ENCODE results near the gene SEMA5B.

The SEMA5B gene

GRCh38 chr3:122996038-122996580, 31.5 kb downstream of the SEMA5B start:
- DNase-seq (ENCODE audit: low spot score) = no peak
- TF ChIP-seq CTCF (IDR thresholded peaks at IDR 0.05; ENCODE audit: extremely low read depth, missing control alignments) = no peak

- TF ChIP-seq CTCF (IDR thresholded peaks at IDR 0.05; ENCODE audit: extremely low read depth, missing control alignments) = no peak
- no peak for DNase-seq (ENCODE audit: low spot score)
Observed at GRCh38 chr3:122994954-122995353, 32.6 kb downstream of the SEMA5B start.

GRCh38 chr3:122993124-122993978, 34.2 kb downstream of the SEMA5B start:
- DNase-seq (ENCODE audit: low spot score) = no peak
- no peak for TF ChIP-seq CTCF (IDR thresholded peaks at IDR 0.05; ENCODE audit: extremely low read depth, missing control alignments)

- no peak for DNase-seq (ENCODE audit: low spot score)
- TF ChIP-seq CTCF (IDR thresholded peaks at IDR 0.05; ENCODE audit: extremely low read depth, missing control alignments) = no peak
Observed at GRCh38 chr3:122992676-122993075, 34.9 kb downstream of the SEMA5B start.

GRCh38 chr3:122992133-122992532, 35.4 kb downstream of the SEMA5B start:
- no peak for DNase-seq (ENCODE audit: low spot score)
- no peak for TF ChIP-seq CTCF (IDR thresholded peaks at IDR 0.05; ENCODE audit: extremely low read depth, missing control alignments)

GRCh38 chr3:122991236-122991985, 36.2 kb downstream of the SEMA5B start:
- no peak for TF ChIP-seq CTCF (IDR thresholded peaks at IDR 0.05; ENCODE audit: extremely low read depth, missing control alignments)
- DNase-seq (ENCODE audit: low spot score) = no peak

All from GM20000 (cell line).